ENCODE measurements around the gene RELN.

RELN gene

GRCh38 chr7:103533761-103534160 is 455.7 kb downstream of the RELN start:
- Histone ChIP-seq H3F3A (ENCODE audit: low read depth) (no peaks in the 10 kb centered on the region), H3K79me2 (ENCODE audit: insufficient read depth, low read length) (no peaks in the 10 kb centered on the region), H3K27me3 (ENCODE audit: insufficient read depth, low read length, poor library complexity, severe bottlenecking) (no peaks in the 10 kb centered on the region), H3K4me3 (ENCODE audit: low read length, poor library complexity, severe bottlenecking) (no peak overlapping the region), H3K36me3 (ENCODE audit: insufficient read depth, low read length) (no peaks in the 10 kb centered on the region), H3K4me2 (ENCODE audit: low read depth, low read length, poor library complexity, severe bottlenecking) (no peak overlapping the region), H4K20me1 (ENCODE audit: insufficient read depth, low read length, poor library complexity, severe bottlenecking) (no peaks in the 10 kb centered on the region), H2AFZ (ENCODE audit: low read length) (no peak overlapping the region), H3K4me1 (ENCODE audit: insufficient read depth, low read length, poor library complexity, severe bottlenecking) (no peaks in the 10 kb centered on the region), H3K9me3 (ENCODE audit: insufficient read depth, low read depth, low read length) (no peaks in the 10 kb centered on the region), H3K9ac (ENCODE audit: low read depth, low read length, poor library complexity, severe bottlenecking) (no peak overlapping the region), H3K9me2 (replicated peaks; ENCODE audit: low read depth, low read length) (no peaks in the 10 kb centered on the region)
- TF ChIP-seq EZH2phosphoT487 (IDR thresholded peaks at IDR 0.05; ENCODE audit: borderline replicate concordance), result no peak

- no peaks in the 10 kb centered on the region for H3K27me3 ChIP-seq (ENCODE audit: insufficient read depth, low read length, poor library complexity, severe bottlenecking)
- no peak overlapping the region for H2AFZ ChIP-seq (ENCODE audit: low read length)
- no peak overlapping the region for H3K4me3 ChIP-seq (ENCODE audit: low read length, poor library complexity, severe bottlenecking)
- no peaks in the 10 kb centered on the region for H3K79me2 ChIP-seq (ENCODE audit: insufficient read depth, low read length)
- no peaks in the 10 kb centered on the region for H3K9me3 ChIP-seq (ENCODE audit: insufficient read depth, low read depth, low read length)
- no peaks in the 10 kb centered on the region for H3F3A ChIP-seq (ENCODE audit: low read depth)
- H3K4me2 ChIP-seq (ENCODE audit: low read depth, low read length, poor library complexity, severe bottlenecking), result no peak overlapping the region
- no peaks in the 10 kb centered on the region for H3K4me1 ChIP-seq (ENCODE audit: insufficient read depth, low read length, poor library complexity, severe bottlenecking)
- no peak overlapping the region for H3K9ac ChIP-seq (ENCODE audit: low read depth, low read length, poor library complexity, severe bottlenecking)
- no peaks in the 10 kb centered on the region for H3K36me3 ChIP-seq (ENCODE audit: insufficient read depth, low read length)
- no peaks in the 10 kb centered on the region for H4K20me1 ChIP-seq (ENCODE audit: insufficient read depth, low read length, poor library complexity, severe bottlenecking)
- H3K9me2 ChIP-seq (replicated peaks; ENCODE audit: low read depth, low read length), result no peaks in the 10 kb centered on the region
- TF ChIP-seq CTCF (conservative IDR thresholded peaks at IDR 0.05; ENCODE audit: low read length) (no peak), EZH2phosphoT487 (IDR thresholded peaks at IDR 0.05; ENCODE audit: borderline replicate concordance) (no peak)
Observed at GRCh38 chr7:103532955-103533354, 456.5 kb downstream of the RELN start.

GRCh38 chr7:103528152-103528551 is 461.3 kb downstream of the RELN start:
- Histone ChIP-seq H3K4me2 (ENCODE audit: low read depth, low read length, poor library complexity, severe bottlenecking) (no peak overlapping the region), H2AFZ (ENCODE audit: low read length) (no peak overlapping the region), H3K4me1 (ENCODE audit: insufficient read depth, low read length, poor library complexity, severe bottlenecking) (no peaks in the 10 kb centered on the region), H3K27me3 (ENCODE audit: insufficient read depth, low read length, poor library complexity, severe bottlenecking) (no peaks in the 10 kb centered on the region), H3K9me3 (ENCODE audit: insufficient read depth, low read depth, low read length) (no peaks in the 10 kb centered on the region), H3K4me3 (ENCODE audit: low read length, poor library complexity, severe bottlenecking) (no peak overlapping the region), H3K79me2 (ENCODE audit: insufficient read depth, low read length) (no peaks in the 10 kb centered on the region), H3F3A (ENCODE audit: low read depth) (no peaks in the 10 kb centered on the region), H3K36me3 (ENCODE audit: insufficient read depth, low read length) (no peaks in the 10 kb centered on the region), H4K20me1 (ENCODE audit: insufficient read depth, low read length, poor library complexity, severe bottlenecking) (no peaks in the 10 kb centered on the region), H3K9me2 (replicated peaks; ENCODE audit: low read depth, low read length) (no peaks in the 10 kb centered on the region), H3K9ac (ENCODE audit: low read depth, low read length, poor library complexity, severe bottlenecking) (no peak overlapping the region)
- TF ChIP-seq EZH2phosphoT487 (IDR thresholded peaks at IDR 0.05; ENCODE audit: borderline replicate concordance) (no peak), CTCF (conservative IDR thresholded peaks at IDR 0.05; ENCODE audit: low read length) (no peak)

- Histone ChIP-seq H3F3A (ENCODE audit: low read depth) (no peaks in the 10 kb centered on the region), H3K4me1 (ENCODE audit: insufficient read depth, low read length, poor library complexity, severe bottlenecking) (no peaks in the 10 kb centered on the region), H3K4me2 (ENCODE audit: low read depth, low read length, poor library complexity, severe bottlenecking) (no peak overlapping the region), H3K79me2 (ENCODE audit: insufficient read depth, low read length) (no peaks in the 10 kb centered on the region), H3K9ac (ENCODE audit: low read depth, low read length, poor library complexity, severe bottlenecking) (no peak overlapping the region), H3K27me3 (ENCODE audit: insufficient read depth, low read length, poor library complexity, severe bottlenecking) (no peaks in the 10 kb centered on the region), H2AFZ (ENCODE audit: low read length) (0 out of 2 replicates have a peak overlapping the region, but pooled peaks have one; percentile 16), H3K4me3 (ENCODE audit: low read length, poor library complexity, severe bottlenecking) (no peak overlapping the region), H3K9me2 (replicated peaks; ENCODE audit: low read depth, low read length) (no peaks in the 10 kb centered on the region), H3K36me3 (ENCODE audit: insufficient read depth, low read length) (no peaks in the 10 kb centered on the region), H3K9me3 (ENCODE audit: insufficient read depth, low read depth, low read length) (no peaks in the 10 kb centered on the region), H4K20me1 (ENCODE audit: insufficient read depth, low read length, poor library complexity, severe bottlenecking) (no peaks in the 10 kb centered on the region)
- TF ChIP-seq CTCF (conservative IDR thresholded peaks at IDR 0.05; ENCODE audit: low read length) (no peak), EZH2phosphoT487 (IDR thresholded peaks at IDR 0.05; ENCODE audit: borderline replicate concordance) (no peak)
Observed at GRCh38 chr7:103525937-103526336, 463.5 kb downstream of the RELN start.
